Adrenal gland (tissue), 12 donors: ENCODE measurements around the gene VSX1. TPM values are rescaled to one million over a fixed set of nuclear protein-coding genes. Genes with fewer than 3 reads are reported as not detected.

Experiments used
- DNase-seq, 7 donors: peaks; one replicate each; pipeline ENCODE4 v3.0.0-alpha.2; 2019 to 2020
- H3K27ac ChIP-seq, 5 donors: fragments of 200-600 bp; sonication (generic) in 4 of 5; 1 replicate in 3 of 5; 2 replicates in 2 of 5; pipeline versions ENCODE4 v1.5.1 to v1.8.0; 2016 to 2020; ENCODE audit warnings: mild to moderate bottlenecking in 1 of 5
- H3K27me3 ChIP-seq: fragments of 200-600 bp; 2 replicates; pipeline ENCODE4 v1.8.0; 2021
- H3K36me3 ChIP-seq, 2 donors: fragments of 200-600 bp; replicated peaks in 1 of 2; 1 replicate in 1 of 2; 2 replicates in 1 of 2; pipeline versions ENCODE4 v1.5.1 to v1.8.0; 2018 to 2022
- H3K4me1 ChIP-seq, 2 donors: fragments of 200-600 bp; replicated peaks in 1 of 2; 1 replicate in 1 of 2; 2 replicates in 1 of 2; pipeline versions ENCODE4 v1.5.1 to v1.8.0; 2018 to 2021
- H3K4me3 ChIP-seq, 4 donors: fragments of 200-600 bp; sonication (generic) in 3 of 4; one replicate each; pipeline ENCODE4 v1.5.1; 2016 to 2018
- H3K9me3 ChIP-seq, 3 donors: fragments of 200-600 bp; sonication (generic) in 1 of 3; replicated peaks in 1 of 3; 1 replicate in 2 of 3; 2 replicates in 1 of 3; pipeline versions ENCODE4 v1.5.1 to v1.8.0; 2016 to 2021
- CTCF ChIP-seq, 6 experiments: fragments of 450-650 bp in 4 of 6; fragments of 200-600 bp in 2 of 6; sonication (generic) in 1 of 6; IDR thresholded peaks; 1 replicate in 5 of 6; 2 replicates in 1 of 6; pipeline versions ENCODE4 v1.5.1 to v1.8.0; 2016 to 2021; ENCODE audit warnings: antibody characterized with exemption in 6 of 6, mild to moderate bottlenecking in 2 of 6, moderate library complexity in 1 of 6
- POLR2A ChIP-seq, 2 donors: fragments of 450-650 bp; IDR thresholded peaks; one replicate each; pipeline ENCODE4 v1.6.1; 2017; ENCODE audit warnings: antibody characterized with exemption in 2 of 2, mild to moderate bottlenecking in 2 of 2, moderate library complexity in 1 of 2
- WGBS, 4 donors: extraction: QIAGEN DNeasy Blood & Tissue Kit in 2 of 4; methylation state at CpG; one replicate each; pipeline versions ENCODE4 v1.1.5 to v1.1.7; 2013 to 2017; 5-methylcytosine and 5-hydroxymethylcytosine counted together
- intact Hi-C, 2 donors: fragments of 100-400 bp; cut with DNase I; formaldehyde crosslinking; loops; one replicate each; pipeline versions ENCODE4 v1.14.1 to v1.15.0; 2022 to 2023
- polyA plus RNA-seq, 3 donors: library from polyadenylated mRNA; stranded (reverse); fragments of 200-250 nt in 2 of 3; fragments of 350-450 nt in 1 of 3; fragmentation: Illumina TruSeq in 1 of 3; extraction: RNeasy Lipid Tissue Mini Kit (QIAGEN cat#74804) in 1 of 3; gene quantifications; one replicate each; pipeline ENCODE4 v1.2.3, GENCODE V29; 2013 to 2014
- total RNA-seq, 9 donors: library from RNA; depleted of rRNA in 4 of 9; stranded (reverse); fragments of >200 nt in 4 of 9; fragments of 120-200 nt in 1 of 9; fragmentation: NEBNext Ultra II Directional in 1 of 9; extraction: Animal tissue kit (Norgen Biotek cat#: 25700) in 1 of 9; gene quantifications; one replicate each; pipeline versions ENCODE4 v1.1.0 to v1.2.4, GENCODE V29; 2013 to 2023
- donor health status: healthy with polysubstance abuse.
- donor health status: Bipolar disorder and iron deficiency.
- donor health status: DM: yes; HTN: yes; CAD: no.
- donor health status: DM: no; HTN: no; CAD: no.
- donor health status: DM: no; HTN: no; CAD: no.
- donor health status: DM: yes; HTN: yes; CAD: no.

The VSX1 gene
- total and polyA plus RNA-seq, 12 donors = 0.06 to 2.2 (median 0.52) TPM; not detected in 1

GRCh38 chr20:25079171-25079570 lies 2.8 kb downstream of the VSX1 start:
- intact Hi-C loops = loop anchor here in 1 of 2 donors (5.0 kb wide), 1 partner anchor 142 kb away; no protein-coding TSS in a partner anchor
- peaks cover 54% of the 10 kb centered on the region for H3K27me3 ChIP-seq
- 67 to 77% (median 71%) methylated on average over 4 of the region's 4 CpGs for WGBS, 4 donors

GRCh38 chr20:25078662-25079061 lies 3.3 kb downstream of the VSX1 start:
- Histone ChIP-seq H3K9me3 (no peaks in the 10 kb centered on the region), H3K4me3 (no peak overlapping the region), H3K27ac (no peak overlapping the region), H3K4me1 (peaks cover 0 to 11% of the 10 kb centered on the region in 2 donors), H3K27me3 (peaks cover 49% of the 10 kb centered on the region), H3K36me3 (no peaks in the 10 kb centered on the region)
- intact Hi-C loops = loop anchor here in 1 of 2 donors (5.0 kb wide), 1 partner anchor 141 kb away; no protein-coding TSS in a partner anchor
- TF ChIP-seq CTCF (IDR thresholded peaks at IDR 0.05) (no peak), POLR2A (IDR thresholded peaks at IDR 0.05) (no peak)
- no peak for DNase-seq
- 71 to 88% (median 81%) methylated on average over 8 of the region's 8 CpGs for WGBS, 4 donors

More at GRCh38 chr20:25079171-25079570, 2.8 kb downstream of the VSX1 start:
- H3K36me3 ChIP-seq = no peaks in the 10 kb centered on the region
- H3K9me3 ChIP-seq = no peaks in the 10 kb centered on the region
- DNase-seq = no peak
- peaks cover 0 to 11% of the 10 kb centered on the region in 2 donors for H3K4me1 ChIP-seq
- H3K27ac ChIP-seq = no peak overlapping the region
- no peak overlapping the region for H3K4me3 ChIP-seq
- no peak for TF ChIP-seq POLR2A (IDR thresholded peaks at IDR 0.05)

DNA sequence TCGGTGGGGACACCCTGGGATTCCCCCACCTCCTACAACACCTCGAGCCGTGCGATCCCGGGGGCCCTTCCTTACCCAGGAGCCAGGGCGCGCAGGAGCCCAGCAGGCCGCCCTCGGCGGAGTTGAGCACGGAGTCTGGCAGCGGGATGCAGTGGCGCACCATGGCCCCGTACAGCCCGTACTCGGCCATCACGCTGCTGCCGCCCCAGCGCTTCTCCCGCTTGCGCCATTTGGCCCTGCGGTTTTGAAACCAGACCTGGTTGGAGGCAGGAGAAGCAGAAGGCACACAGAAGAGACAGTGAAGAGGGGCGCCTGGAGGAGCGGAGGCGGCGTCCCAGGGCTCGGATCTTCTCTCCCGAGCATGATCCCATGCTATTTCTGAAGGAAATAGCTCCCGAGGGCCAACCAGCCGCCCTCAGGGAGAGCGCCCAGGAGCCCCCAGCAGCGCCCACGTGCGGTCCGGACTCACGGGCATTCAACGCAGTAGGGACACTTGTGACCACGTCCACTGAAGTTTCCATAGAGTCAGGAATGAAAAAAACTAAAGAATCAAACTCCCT lies 4.3 kb downstream of the VSX1 start:
- intact Hi-C loops = loop anchor here in 1 of 2 donors (5.0 kb wide), 1 partner anchor 140 kb away; no protein-coding TSS in a partner anchor
- peaks cover 39% of the 10 kb centered on the region for H3K27me3 ChIP-seq
- DNase-seq = peak in 3 of 7 donors; percentile 30 to 62 (median 46)
- H3K27ac ChIP-seq = peak overlapping the region in 1 of 5 donors; percentile 52
- peak overlapping the region in 1 of 4 donors; percentile 35 for H3K4me3 ChIP-seq
- TF ChIP-seq POLR2A (IDR thresholded peaks at IDR 0.05) (no peak), CTCF (IDR thresholded peaks at IDR 0.05) (no peak)
- WGBS, 4 donors = 3 to 14% (median 6%) methylated on average over 10 to 38 of the region's 38 CpGs
- peaks cover 0 to 11% of the 10 kb centered on the region in 2 donors for H3K4me1 ChIP-seq
- no peaks in the 10 kb centered on the region for H3K9me3 ChIP-seq
- no peaks in the 10 kb centered on the region for H3K36me3 ChIP-seq

GRCh38 chr20:25076731-25077609 lies 5.0 kb downstream of the VSX1 start:
- intact Hi-C loops = loop anchor here in 1 of 2 donors (5.0 kb wide), 1 partner anchor 140 kb away; no protein-coding TSS in a partner anchor

More at GRCh38 chr20:25076731-25077609, 5.0 kb downstream of the VSX1 start:
- H3K27me3 ChIP-seq = peaks cover 34% of the 10 kb centered on the region
- H3K36me3 ChIP-seq = no peaks in the 10 kb centered on the region
- peak overlapping the region in 1 of 4 donors; percentile 35 for H3K4me3 ChIP-seq
- peaks cover 0 to 11% of the 10 kb centered on the region in 2 donors for H3K4me1 ChIP-seq
- TF ChIP-seq POLR2A (IDR thresholded peaks at IDR 0.05) (no peak), CTCF (IDR thresholded peaks at IDR 0.05) (peak in 4 of 6 experiments; percentile 29 to 34 (median 31))
- peak in 5 of 7 donors; percentile 64 to 73 (median 67) for DNase-seq
- H3K9me3 ChIP-seq = no peaks in the 10 kb centered on the region
- H3K27ac ChIP-seq = peak overlapping the region in 1 of 5 donors; percentile 52
- WGBS, 4 donors = 35 to 45% (median 40%) methylated on average over 12 to 14 of the region's 14 CpGs
